ENCODE data around the gene GABRG2. TPM values are rescaled to one million over a fixed set of nuclear protein-coding genes. Genes with fewer than 3 reads are reported as not detected.

The GABRG2 gene
- total RNA-seq, 2 donors from 2014 or later = 1.6 TPM; not detected in 1

DNA sequence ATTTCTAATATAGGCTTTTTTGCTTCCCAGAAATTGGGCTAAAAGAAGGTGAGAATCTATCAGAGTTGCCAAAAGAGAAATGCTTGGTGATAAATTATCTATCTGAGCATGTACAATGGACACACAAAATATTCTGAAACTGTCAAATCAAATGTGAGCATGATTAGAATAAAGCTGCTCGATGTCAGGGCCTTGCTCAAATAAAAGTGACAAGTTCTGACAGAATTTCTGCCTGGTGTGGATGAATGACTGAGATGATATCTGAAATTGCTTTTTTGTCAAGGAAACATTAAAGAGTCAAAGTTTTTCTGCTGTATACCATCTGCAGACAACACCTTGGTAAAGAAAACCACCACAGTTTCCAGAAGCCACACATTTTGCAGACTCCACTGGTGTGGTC lies 128.8 kb downstream of the GABRG2 start:
- no peaks in the 10 kb centered on the region for H3K9me3 ChIP-seq
- intact Hi-C loops (cut with DNase I) = no loop called here
- 26 to 28% methylated on average over 1 of the region's 1 CpG for WGBS, 2 donors

GRCh38 chr5:162202285-162202880 lies 134.8 kb downstream of the GABRG2 start:
- 58 to 84% methylated on average over 1 of the region's 1 CpG for WGBS, 2 donors
- Histone ChIP-seq H3K4me3 (no peak overlapping the region), H3K27me3 (no peaks in the 10 kb centered on the region), H3K36me3 (replicated peaks in 1 of 2; ENCODE audit: insufficient read depth in 1 of 2, low read depth in 2 of 2) (no peaks in the 10 kb centered on the region), H3K27ac (no peak overlapping the region), H3K4me1 (no peaks in the 10 kb centered on the region), H3K9me3 (no peaks in the 10 kb centered on the region)
- DNase-seq = no peak
- ATAC-seq = no peak
- no peak for TF ChIP-seq POLR2A (IDR thresholded peaks at IDR 0.05)
- TF ChIP-seq, protein P1, sequence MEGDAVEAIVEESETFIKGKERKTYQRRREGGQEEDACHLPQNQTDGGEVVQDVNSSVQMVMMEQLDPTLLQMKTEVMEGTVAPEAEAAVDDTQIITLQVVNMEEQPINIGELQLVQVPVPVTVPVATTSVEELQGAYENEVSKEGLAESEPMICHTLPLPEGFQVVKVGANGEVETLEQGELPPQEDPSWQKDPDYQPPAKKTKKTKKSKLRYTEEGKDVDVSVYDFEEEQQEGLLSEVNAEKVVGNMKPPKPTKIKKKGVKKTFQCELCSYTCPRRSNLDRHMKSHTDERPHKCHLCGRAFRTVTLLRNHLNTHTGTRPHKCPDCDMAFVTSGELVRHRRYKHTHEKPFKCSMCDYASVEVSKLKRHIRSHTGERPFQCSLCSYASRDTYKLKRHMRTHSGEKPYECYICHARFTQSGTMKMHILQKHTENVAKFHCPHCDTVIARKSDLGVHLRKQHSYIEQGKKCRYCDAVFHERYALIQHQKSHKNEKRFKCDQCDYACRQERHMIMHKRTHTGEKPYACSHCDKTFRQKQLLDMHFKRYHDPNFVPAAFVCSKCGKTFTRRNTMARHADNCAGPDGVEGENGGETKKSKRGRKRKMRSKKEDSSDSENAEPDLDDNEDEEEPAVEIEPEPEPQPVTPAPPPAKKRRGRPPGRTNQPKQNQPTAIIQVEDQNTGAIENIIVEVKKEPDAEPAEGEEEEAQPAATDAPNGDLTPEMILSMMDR (IDR thresholded peaks at IDR 0.05) = no peak
- intact Hi-C loops (cut with DNase I) = no loop called here

More for the DNA sequence above, 128.8 kb downstream of the GABRG2 start:
- H3K4me3 ChIP-seq = no peak overlapping the region
- no peak overlapping the region for H3K27ac ChIP-seq
- no peaks in the 10 kb centered on the region for H3K36me3 ChIP-seq (replicated peaks in 1 of 2; ENCODE audit: insufficient read depth in 1 of 2, low read depth in 2 of 2)
- ATAC-seq (no peak), DNase-seq (no peak)
- no peaks in the 10 kb centered on the region for H3K4me1 ChIP-seq
- TF ChIP-seq, protein P1 (IDR thresholded peaks at IDR 0.05) = no peak
- no peak for TF ChIP-seq POLR2A (IDR thresholded peaks at IDR 0.05)
- H3K27me3 ChIP-seq = no peaks in the 10 kb centered on the region

Other genes with a start within 250 kb of the GABRG2 start
- not detected for gene GABRA1, start 219.7 kb upstream of the GABRG2 start, total RNA-seq

Data from body of pancreas (tissue), 4 donors.